Activated CD8-positive, alpha-beta memory T cell treated with anti-CD3 and anti-CD28 coated beads, Interleukin-2, amount 50 U/mL, for 4 hours (primary cell): ENCODE data around the gene COX8A.
"Not testable (repeated sequence)": the region's sequence is repeated elsewhere in the genome, so short reads cannot be mapped to it uniquely, and the experiment has no call there.

Experiments
- DNase-seq: peaks from one replicate; pipeline ENCODE4 v3.0.0-alpha.2; 2020

The COX8A gene, protein sequence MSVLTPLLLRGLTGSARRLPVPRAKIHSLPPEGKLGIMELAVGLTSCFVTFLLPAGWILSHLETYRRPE

DNA sequence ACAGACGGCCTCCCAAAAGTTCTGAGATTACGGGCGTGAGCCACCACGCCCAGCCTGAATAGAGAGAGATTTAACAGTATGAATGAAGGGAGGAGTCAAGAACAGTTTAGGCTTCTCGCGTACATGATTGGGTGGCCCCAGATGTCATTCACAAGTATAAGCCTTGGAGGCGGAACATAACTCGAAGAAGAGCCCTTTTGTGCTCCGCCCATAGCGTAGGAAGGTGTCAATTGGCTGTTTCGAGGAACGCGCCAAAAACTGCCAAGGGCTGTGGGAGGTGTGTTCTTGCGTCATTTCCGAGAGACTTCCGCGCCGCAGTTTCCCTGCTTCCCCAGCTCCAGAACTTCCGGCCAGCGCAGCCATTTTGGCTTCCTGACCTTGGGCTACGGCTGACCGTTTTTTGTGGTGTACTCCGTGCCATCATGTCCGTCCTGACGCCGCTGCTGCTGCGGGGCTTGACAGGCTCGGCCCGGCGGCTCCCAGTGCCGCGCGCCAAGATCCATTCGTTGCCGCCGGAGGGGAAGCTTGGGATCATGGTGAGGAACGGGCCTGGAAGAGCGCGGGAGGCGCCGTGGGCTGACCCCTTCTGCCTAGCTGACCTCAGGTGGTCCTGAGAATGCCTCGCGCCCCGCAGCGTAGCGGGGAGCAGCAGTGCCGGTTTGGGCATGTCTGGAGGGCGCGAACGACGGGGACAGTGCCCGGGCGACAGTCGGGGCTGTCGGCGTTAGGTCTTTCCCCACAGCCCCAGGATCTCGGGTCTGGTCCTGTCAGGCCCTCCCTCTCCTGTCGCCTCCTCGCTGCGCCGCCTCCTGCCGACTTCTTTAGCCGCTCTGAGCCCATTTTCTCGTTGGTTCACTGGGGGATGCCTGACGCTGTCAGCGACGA is at the start of gene COX8A:
Gene COX8A, plus strand, starts transcription at position 362 of the 885 bp plus-strand sequence. Its CDS starts 61 bp downstream, at position 423.
- DNase-seq: peak; percentile 88

GRCh38 chr11:63929616-63930015 is 44.8 kb upstream of the COX8A start:
- no peak for DNase-seq

- DNase-seq: no peak
These were observed 43.4 kb upstream of the COX8A start for GRCh38 chr11:63931045-63931444.

DNA sequence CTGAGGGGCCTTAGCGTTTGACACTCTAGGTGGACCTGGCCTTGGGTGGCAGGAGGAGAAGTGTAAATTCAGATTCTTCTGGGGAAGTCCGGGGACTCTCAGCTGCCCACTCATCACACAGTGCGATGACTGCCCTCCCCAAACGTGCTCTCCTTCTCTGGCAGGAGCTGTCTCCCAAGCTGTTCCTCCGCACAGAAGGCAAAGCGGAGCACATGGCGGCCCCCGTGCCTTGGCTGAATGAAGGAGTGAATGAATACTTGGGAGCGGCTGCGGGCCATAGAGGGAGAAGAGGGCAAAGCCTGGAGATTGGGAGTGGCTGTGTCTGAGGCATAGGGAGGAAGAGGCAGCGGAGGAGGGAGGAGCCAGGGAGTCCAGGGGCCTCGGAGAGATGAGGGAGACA is 42.5 kb upstream of the COX8A start:
- DNase-seq: no peak

DNA sequence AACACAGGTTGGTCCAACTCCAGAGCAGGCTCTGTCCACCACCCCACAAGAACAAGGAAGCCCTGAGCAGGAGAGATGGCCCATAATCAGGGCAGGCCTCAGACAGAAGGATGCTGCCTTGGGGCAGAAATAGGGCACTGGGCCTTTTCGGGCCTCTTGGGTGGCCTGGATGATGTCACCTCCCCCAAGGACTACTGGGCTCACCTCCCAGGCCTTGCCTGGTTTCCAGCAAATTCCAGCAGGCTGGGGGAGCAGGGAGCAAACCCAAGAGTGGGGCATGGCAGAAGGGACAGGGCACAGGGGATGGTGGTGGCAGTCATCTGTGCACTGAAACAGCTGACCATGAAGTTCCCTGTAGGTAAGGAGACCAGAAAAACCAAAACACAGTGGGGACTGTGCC is 41.0 kb upstream of the COX8A start:
- DNase-seq: no peak

DNA sequence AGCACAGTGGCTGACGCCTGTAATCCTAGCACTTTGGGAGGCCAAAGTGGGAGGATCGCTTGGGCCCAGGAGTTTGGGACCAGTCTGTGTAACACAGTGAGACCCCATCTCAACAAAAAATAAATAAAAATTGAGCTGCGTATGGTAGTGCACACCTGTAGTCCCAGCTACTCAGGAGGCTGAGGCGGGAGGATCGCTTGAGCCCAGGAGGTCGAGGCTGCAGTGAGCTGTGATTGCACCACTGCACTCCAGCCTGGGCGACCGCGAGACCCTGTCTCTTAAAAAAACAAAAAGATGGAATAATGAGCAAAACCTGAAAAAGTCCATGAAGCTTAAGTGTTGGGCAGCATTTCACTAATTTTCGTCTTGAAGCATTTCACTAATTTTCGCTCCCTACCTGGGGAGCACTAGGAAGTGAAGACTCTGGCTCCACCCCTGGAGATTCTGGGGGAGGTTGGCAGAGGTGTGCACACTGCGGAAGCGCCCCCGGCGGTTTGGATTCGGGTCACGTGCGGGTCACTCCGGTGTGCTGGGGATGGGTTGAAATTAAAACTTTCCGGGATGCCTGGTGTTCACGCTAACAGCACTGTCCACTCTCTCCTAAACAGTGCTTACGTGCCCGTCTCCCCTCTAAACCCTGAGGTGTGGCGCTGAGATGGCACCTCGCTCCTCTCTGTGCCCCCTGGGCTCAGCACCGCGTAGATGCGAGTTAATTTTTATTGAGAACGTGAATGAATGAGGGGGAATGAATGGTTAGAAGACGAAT is 36.5 kb upstream of the COX8A start:
- no peak for DNase-seq

- DNase-seq: peak; percentile 93
These were observed 35.7 kb upstream of the COX8A start, which contains the start of gene NAA40 for GRCh38 chr11:63938479-63939396. TSS of gene NAA40 (plus strand) at chr11:63939002. CDS start at chr11:63939097, 95 bp downstream.

- DNase-seq: no peak
These were observed 35.0 kb upstream of the COX8A start for GRCh38 chr11:63939397-63939891.

- DNase-seq: no peak
These were observed 33.6 kb upstream of the COX8A start for GRCh38 chr11:63940786-63941185.

DNA sequence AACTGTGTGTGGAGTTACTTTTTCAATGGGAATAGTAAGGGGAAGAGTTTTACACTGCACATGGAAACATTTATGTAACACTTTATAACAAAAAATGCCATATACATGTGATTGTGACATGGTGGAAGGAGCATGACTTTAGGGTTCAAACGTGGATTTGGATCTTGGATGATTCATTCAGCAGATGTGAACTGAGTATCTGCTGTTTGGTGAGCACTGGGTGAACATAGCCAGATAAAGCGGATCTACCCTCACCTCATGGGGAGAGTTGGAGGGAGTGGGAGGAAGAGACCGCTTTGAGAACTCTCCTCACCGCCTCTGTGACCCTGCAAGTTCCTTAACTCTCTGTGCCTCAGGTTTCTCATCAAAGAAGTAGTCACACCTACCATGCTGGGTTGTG is 32.5 kb upstream of the COX8A start:
- no peak for DNase-seq

GRCh38 chr11:63942803-63943202 is 31.6 kb upstream of the COX8A start:
- no peak for DNase-seq

DNA sequence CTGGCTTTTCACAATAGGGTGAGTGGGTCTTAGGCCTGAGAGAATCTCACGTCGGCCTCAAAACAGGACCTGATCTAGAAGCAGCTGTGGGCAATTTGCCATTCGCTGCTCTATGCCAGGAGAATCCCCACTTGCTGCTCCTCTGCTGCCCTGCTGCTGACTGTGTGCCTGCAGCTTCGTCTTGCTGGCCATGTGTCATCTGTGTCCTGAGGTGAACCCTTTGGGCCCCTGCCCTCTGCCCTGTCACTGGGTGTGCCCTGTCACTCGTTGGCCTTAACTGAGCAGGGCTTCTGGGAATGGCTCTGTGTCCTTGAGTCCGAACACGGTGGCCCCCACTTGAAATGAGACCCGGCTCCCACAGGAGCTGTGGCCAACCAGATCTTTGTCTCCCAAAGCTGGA is 29.4 kb upstream of the COX8A start:
- DNase-seq: no peak

DNA sequence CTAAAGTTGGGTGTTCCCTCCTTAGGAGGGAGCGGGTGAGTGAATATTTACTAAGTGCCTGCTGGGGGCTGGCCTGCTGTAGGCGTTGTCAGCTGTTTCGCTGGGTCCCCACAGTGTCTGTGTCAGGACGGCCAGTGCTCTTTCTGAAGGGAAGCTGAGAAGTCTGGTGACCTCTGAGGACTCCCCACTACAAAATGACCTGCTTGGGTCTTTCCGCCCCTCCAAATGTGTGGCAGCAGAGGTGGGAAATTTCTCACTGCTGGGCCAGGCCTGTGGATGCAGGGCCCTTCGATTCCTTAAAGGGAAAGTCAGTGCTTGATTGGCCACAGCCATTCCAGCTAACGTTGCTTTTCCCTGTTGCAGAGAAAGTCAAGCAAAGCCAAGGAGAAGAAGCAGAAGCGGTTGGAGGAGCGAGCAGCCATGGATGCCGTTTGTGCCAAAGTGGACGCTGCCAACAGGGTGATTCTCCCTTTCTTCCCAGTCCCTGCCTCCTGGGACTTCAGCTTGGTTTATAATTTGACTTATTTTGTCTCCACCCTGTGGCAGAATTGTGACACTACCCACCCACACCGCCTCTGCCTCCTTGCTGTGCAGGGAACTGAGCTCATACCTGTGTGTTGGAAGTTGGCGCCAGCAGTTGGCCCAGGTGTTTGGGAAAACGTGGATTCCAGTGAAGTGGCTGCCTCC is 28.8 kb upstream of the COX8A start:
- peak; percentile 48 for DNase-seq

DNA sequence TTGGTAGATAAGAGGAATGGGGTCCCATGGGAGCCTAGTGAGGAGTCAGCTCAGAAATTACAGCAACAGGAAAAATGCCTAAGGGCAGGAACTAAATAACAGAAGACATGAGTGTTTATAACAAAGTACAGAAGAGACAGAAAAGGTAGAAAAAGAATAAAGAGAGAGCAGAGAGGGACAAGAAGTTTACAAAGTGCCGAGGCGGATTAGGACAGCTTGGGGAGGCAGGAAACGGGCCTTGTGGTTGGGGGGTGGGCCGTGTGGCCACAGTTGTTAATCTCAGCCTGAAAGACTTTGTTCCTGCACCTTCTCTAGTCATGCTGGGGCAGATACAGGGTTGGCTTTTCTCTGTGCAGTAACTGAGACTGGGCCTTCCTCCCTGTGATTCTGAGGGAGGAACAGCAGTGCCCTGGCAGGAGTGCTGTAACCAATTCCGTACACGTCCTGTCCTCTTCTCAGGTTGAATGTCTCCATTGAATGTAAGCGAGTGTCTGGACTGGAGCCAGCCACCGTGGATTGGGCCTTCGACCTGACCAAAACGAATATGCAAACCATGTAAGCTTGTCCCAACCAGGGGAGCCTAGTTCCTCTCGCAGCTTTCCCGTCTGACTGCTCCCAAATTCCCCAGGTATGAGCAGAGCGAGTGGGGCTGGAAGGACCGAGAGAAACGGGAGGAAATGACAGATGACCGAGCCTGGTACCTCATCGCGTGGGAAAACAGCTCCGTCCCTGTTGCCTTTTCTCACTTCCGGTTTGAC is 22.5 kb upstream of the COX8A start:
- peak; percentile 33 for DNase-seq

DNA sequence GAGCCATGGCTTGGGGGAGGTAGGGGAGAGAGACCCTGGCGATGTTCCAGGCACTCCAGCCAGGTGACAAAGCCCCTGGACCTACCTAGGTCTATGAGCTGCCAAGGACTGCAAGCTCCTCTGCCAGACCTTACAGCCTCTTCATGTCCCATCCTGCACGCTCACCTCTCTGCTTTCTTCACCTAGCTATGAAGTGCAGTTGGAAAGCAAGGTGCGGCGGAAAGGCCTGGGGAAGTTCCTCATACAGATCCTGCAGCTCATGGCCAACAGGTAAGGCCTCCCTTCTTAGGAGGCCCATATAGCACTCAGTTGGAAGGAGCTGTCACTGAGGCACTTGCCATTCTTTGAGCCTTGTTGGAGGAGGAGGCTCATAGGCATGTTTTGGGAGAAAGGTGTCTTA is 21.9 kb upstream of the COX8A start:
- no peak for DNase-seq

DNA sequence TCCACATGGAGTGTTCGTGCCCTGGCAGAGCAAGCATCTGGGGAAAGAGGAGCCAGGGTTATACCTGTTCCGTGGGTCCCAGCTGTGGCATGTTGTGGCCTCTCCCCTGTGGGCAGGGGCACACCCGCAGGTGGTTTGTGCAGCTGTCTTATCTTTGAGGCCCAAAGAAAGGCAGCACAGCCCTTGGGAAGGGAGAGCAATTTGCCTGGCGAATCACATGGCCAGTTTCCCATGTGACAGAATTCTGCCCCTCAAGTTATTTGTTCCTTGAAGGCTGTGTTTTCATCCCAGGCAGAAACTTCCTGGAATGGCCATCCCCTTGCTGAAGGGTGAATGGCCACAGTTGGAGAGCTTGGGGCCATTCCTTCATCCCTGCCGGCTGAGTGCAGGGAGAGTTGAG is 16.4 kb upstream of the COX8A start:
- DNase-seq: no peak

DNA sequence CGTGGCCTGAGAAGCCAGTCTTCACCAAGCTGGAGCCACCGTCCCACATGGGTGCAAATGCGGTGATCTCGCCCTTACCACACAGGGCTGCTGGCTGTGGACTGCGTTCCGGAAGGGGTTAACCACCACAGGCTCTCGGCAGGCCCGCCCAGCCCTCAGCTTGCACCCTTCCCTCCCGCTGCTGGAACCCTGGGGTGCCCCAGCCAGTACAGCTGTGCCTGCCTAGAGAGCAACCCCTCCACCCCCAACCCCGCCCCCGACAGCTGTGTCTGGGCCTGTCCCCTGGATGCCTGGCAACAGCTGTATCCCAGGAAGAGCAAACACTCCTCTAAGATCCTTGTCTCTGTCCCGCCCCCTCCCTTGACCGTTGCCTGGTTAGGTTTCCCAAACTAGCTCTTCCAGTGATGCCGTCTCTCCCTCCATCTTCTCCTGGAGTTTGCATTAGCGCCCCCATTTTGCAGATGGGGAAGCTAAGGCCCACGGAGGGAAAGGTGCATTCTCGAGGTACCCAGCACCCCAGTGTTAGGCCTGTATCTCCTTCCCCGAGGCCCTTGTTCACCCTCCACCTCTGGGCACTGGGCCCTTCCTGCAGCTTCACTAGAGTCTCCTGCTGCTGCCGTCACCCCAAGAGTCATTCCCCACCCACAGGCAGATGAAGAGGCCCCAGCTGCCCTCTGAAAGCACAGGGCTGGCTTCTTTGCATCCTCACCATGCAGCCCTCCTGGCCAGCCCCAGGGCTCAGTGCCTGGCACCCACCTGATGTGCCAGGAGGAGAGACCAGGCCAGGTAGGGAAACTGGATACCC is 12.6 kb upstream of the COX8A start:
- DNase-seq: no peak

- DNase-seq: not testable (repeated sequence)
These were observed 10.5 kb upstream of the COX8A start for GRCh38 chr11:63963895-63964294.

- DNase-seq: no peak
These were observed 8.0 kb upstream of the COX8A start for GRCh38 chr11:63966444-63966843.

GRCh38 chr11:63969461-63969860 is 5.0 kb upstream of the COX8A start:
- DNase-seq: no peak
